ENCODE data around the gene PHOX2A.

DNA sequence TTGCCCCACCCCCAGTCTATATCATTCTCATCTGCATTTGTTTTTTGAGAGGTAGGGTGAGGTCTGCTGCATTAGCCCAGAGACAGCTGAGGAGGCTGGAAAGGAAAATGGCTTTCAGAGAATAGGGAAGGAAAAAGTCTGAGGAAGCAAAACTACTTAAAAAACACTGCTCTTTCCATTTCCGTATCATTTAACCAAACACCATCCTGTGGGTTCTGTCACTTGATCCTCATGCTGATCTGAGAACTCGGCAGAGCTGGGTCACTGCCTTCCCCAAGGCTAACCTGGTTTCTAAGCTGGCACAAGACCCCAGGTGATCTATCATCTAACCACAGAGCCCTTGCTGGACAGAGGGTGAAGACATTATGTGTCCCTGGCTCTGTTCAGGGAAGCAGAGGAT is 26.1 kb downstream of the PHOX2A start:
- TF ChIP-seq, protein P1, sequence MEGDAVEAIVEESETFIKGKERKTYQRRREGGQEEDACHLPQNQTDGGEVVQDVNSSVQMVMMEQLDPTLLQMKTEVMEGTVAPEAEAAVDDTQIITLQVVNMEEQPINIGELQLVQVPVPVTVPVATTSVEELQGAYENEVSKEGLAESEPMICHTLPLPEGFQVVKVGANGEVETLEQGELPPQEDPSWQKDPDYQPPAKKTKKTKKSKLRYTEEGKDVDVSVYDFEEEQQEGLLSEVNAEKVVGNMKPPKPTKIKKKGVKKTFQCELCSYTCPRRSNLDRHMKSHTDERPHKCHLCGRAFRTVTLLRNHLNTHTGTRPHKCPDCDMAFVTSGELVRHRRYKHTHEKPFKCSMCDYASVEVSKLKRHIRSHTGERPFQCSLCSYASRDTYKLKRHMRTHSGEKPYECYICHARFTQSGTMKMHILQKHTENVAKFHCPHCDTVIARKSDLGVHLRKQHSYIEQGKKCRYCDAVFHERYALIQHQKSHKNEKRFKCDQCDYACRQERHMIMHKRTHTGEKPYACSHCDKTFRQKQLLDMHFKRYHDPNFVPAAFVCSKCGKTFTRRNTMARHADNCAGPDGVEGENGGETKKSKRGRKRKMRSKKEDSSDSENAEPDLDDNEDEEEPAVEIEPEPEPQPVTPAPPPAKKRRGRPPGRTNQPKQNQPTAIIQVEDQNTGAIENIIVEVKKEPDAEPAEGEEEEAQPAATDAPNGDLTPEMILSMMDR (IDR thresholded peaks at IDR 0.05; ENCODE audit: low read depth, low read length) = no peak
- TF ChIP-seq EZH2phosphoT487 (IDR thresholded peaks at IDR 0.05; ENCODE audit: low read depth) = no peak

All from OCI-LY3 (cell line).